SK-N-MC (cell line): Measurements from ENCODE around the gene LRP3.

Experiments used
- EZH2 ChIP-seq: fragments of 200-600 bp; sonication (generic); IDR thresholded peaks from one replicate; pipeline ENCODE4 v1.6.1; 2017; ENCODE audit warnings: antibody characterized with exemption
- FOXP2 ChIP-seq: optimal IDR thresholded peaks from 2 replicates; pipeline ENCODE3; 2011; ENCODE audit warnings: mild to moderate bottlenecking, moderate library complexity; ENCODE audit not compliant: insufficient read depth; ENCODE audit errors: extremely low read length, control extremely low read depth
- POLR2AphosphoS5 ChIP-seq: IDR thresholded peaks from 2 replicates; pipeline ENCODE4 v1.6.1; 2012; ENCODE audit warnings: mild to moderate bottlenecking, low read depth, low read length, borderline replicate concordance

DNA sequence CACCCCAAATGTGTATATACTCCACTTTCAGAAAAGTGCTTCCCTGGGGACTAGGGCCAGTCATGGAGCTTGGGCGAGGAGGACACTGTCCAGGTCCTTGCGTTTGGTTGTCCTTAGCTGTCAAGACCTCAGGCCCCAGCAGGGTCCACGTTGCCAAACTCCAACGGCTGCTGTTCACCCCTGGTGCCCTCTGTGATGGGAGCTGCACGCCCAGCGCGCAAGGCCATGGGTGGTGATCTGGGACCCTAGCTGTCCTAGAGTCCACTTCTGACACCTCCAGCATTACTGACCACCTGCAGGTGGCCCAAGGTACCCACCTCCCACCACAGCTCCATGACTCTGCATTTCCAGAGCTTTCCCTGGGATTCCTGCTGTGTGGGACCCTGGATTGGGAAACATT, 4.0 kb downstream of the LRP3 start:
- TF ChIP-seq POLR2AphosphoS5 (no peak), EZH2 (no peak), FOXP2 (no peak)
